HCT116 (cell line): ENCODE results near the gene CHFR. TPM values are rescaled to one million over a fixed set of nuclear protein-coding genes. Genes with fewer than 3 reads are reported as not detected.

Experiments
- ATAC-seq: fragments of 200-7000 bp; cut with Tn5 transposase; 2 replicates; pipeline ENCODE4 v1.9.1; 2020; ENCODE audit warnings: mild to moderate bottlenecking, moderate library complexity
- BruUV-seq: library from RNA; stranded (reverse); fragments of 400-500 nt; replicated peaks from 2 replicates; lab custom pipeline; 2021; lab: Mats Ljungman, UMichigan
- CTCF ChIA-PET: fragments of 300-600 bp; sonication (Branson Sonifier 250); formaldehyde crosslinking; loops from one replicate; lab custom pipeline; 2021; ENCODE audit warnings: antibody characterized with exemption; lab: Charles Lee
- POLR2A ChIA-PET: fragments of 300-600, 350-600 bp; sonication (Branson Sonifier 250); formaldehyde crosslinking; loops from one replicate; lab custom pipeline; 2021; ENCODE audit warnings: antibody characterized with exemption; lab: Charles Lee
- RAD21 ChIA-PET, 2 experiments: fragments of 300-600 bp; sonication (Branson Sonifier 250); formaldehyde crosslinking; loops; one replicate each; lab custom pipeline; 2023; ENCODE audit warnings: low total read pairs in 2 of 2; ENCODE audit not compliant: uncharacterized antibody in 2 of 2, unreplicated experiment in 2 of 2, low non-redundant PET in 1 of 2; lab: Charles Lee
- DNase-seq: peaks from one replicate; pipeline ENCODE4 v3.0.0-alpha.2; 2010; ENCODE audit warnings: low read depth, low spot score
- H2AFZ ChIP-seq: fragments of 200-600 bp; shearing (Covaris generic), sonication (generic); 2 replicates; pipeline ENCODE4 v1.6.1; 2017; ENCODE audit warnings: low read depth, mixed run types, mixed read lengths, antibody characterized with exemption, low read length; ENCODE audit not compliant: poor library complexity, severe bottlenecking
- H3K27ac ChIP-seq: 2 replicates; pipeline ENCODE4 v1.5.1; 2012; ENCODE audit warnings: low read depth, low read length
- H3K27me3 ChIP-seq: fragments of 200-600 bp; sonication (generic); 2 replicates; pipeline ENCODE4 v1.6.1; 2016; ENCODE audit warnings: mixed run types, low read length, mixed read lengths; ENCODE audit not compliant: insufficient read depth
- H3K36me3 ChIP-seq, 2 experiments: fragments of 200-500 bp in 1 of 2; fragments of 200-600 bp in 1 of 2; sonication (Bioruptor generic) in 1 of 2; sonication (generic) in 1 of 2; 2 replicates each; pipeline versions ENCODE4 v1.5.1 to v1.6.1; 2014 to 2016; ENCODE audit warnings: low read length in 2 of 2, inconsistent platforms in 1 of 2, mixed read lengths in 1 of 2, mixed run types in 1 of 2; ENCODE audit not compliant: insufficient read depth in 2 of 2, control insufficient read depth in 1 of 2
- H3K4me1 ChIP-seq, 2 experiments: fragments of 200-600 bp in 1 of 2; sonication (generic) in 1 of 2; 2 replicates each; pipeline versions ENCODE4 v1.5.1 to v1.6.1; 2012 to 2017; ENCODE audit warnings: low read length in 2 of 2, inconsistent platforms in 1 of 2, mild to moderate bottlenecking in 1 of 2, mixed read lengths in 1 of 2, mixed run types in 1 of 2, moderate library complexity in 1 of 2; ENCODE audit not compliant: insufficient read depth in 2 of 2, control insufficient read depth in 1 of 2
- H3K4me2 ChIP-seq: fragments of 200-600 bp; sonication (generic); 2 replicates; pipeline ENCODE4 v1.6.1; 2017; ENCODE audit warnings: mixed run types, low read length, mixed read lengths
- H3K4me3 ChIP-seq, 2 experiments: fragments of 200-600 bp in 1 of 2; sonication (generic) in 1 of 2; replicated peaks in 1 of 2; 2 replicates each; pipeline ENCODE4 v1.5.1; 2011 to 2016; ENCODE audit warnings: low read length in 2 of 2, control low read depth in 1 of 2, low read depth in 1 of 2, mild to moderate bottlenecking in 1 of 2, mixed read lengths in 1 of 2, mixed run types in 1 of 2
- H3K79me2 ChIP-seq: fragments of 200-600 bp; sonication (generic); 2 replicates; pipeline ENCODE4 v1.6.1; 2017; ENCODE audit warnings: mild to moderate bottlenecking, mixed run types, low read length, moderate library complexity, mixed read lengths; ENCODE audit not compliant: insufficient read depth
- H3K9ac ChIP-seq: fragments of 200-600 bp; sonication (generic); 2 replicates; pipeline ENCODE4 v1.6.1; 2016; ENCODE audit warnings: low read length, mixed read lengths
- H3K9me2 ChIP-seq: fragments of 200-600 bp; sonication (generic), shearing (Covaris generic); 2 replicates; pipeline ENCODE4 v1.6.1; 2017; ENCODE audit warnings: mixed run types, mild to moderate bottlenecking, moderate library complexity; ENCODE audit not compliant: insufficient read depth
- H3K9me3 ChIP-seq, 2 experiments: fragments of 200-500 bp in 1 of 2; fragments of 200-600 bp in 1 of 2; sonication (Bioruptor generic) in 1 of 2; sonication (generic) in 1 of 2; 2 replicates each; pipeline ENCODE4 v1.6.1; 2014 to 2017; ENCODE audit warnings: low read length in 2 of 2, mixed read lengths in 2 of 2, inconsistent platforms in 1 of 2, low read depth in 1 of 2, mild to moderate bottlenecking in 1 of 2, mixed run types in 1 of 2, moderate library complexity in 1 of 2; ENCODE audit not compliant: control insufficient read depth in 1 of 2, insufficient read depth in 1 of 2
- H4K20me1 ChIP-seq: fragments of 200-600 bp; sonication (generic), shearing (Covaris generic); 2 replicates; pipeline ENCODE4 v1.6.1; 2017; ENCODE audit warnings: mixed run types, mild to moderate bottlenecking, moderate library complexity; ENCODE audit not compliant: insufficient read depth
- CBX3 ChIP-seq: IDR thresholded peaks from 2 replicates; pipeline ENCODE4 v1.6.1; 2012; ENCODE audit warnings: low read depth
- ELF1 ChIP-seq: IDR thresholded peaks from 2 replicates; pipeline ENCODE4 v1.6.1; 2012; ENCODE audit warnings: low read depth, borderline replicate concordance
- EZH2 ChIP-seq: fragments of 200-600 bp; sonication (generic); IDR thresholded peaks from 2 replicates; pipeline ENCODE4 v1.6.1; 2017; ENCODE audit warnings: antibody characterized with exemption, mixed run types
- EZH2phosphoT487 ChIP-seq: fragments of 200-600 bp; IDR thresholded peaks from 2 replicates; pipeline ENCODE4 v1.6.1; 2018; ENCODE audit warnings: antibody characterized with exemption, borderline replicate concordance
- POLR2A ChIP-seq: IDR thresholded peaks from 2 replicates; pipeline ENCODE4 v1.7.0; 2011; ENCODE audit warnings: borderline replicate concordance; ENCODE audit not compliant: insufficient read depth, insufficient read length; ENCODE audit errors: extremely low read depth
- POLR2AphosphoS5 ChIP-seq: IDR thresholded peaks from 2 replicates; pipeline ENCODE4 v1.6.1; 2011; ENCODE audit warnings: mild to moderate bottlenecking, low read depth, low read length, moderate library complexity
- SIN3A ChIP-seq: IDR thresholded peaks from 2 replicates; pipeline ENCODE4 v1.6.1; 2012; ENCODE audit warnings: low read depth
- SP1 ChIP-seq: IDR thresholded peaks from 2 replicates; pipeline ENCODE4 v1.6.1; 2012; ENCODE audit warnings: low read depth
- ZFX ChIP-seq: fragments of 450-650 bp; IDR thresholded peaks from 2 replicates; pipeline ENCODE4 v1.6.1; 2017
- ZNF274 ChIP-seq: fragments of 200-500 bp; sonication (Bioruptor generic); IDR thresholded peaks from 2 replicates; pipeline ENCODE4 v1.6.1; 2014; ENCODE audit warnings: mild to moderate bottlenecking, low read depth, low read length, inconsistent platforms
- intact Hi-C: fragments of 100-400 bp; cut with micrococcal nuclease; formaldehyde crosslinking; loops from 2 replicates; pipeline ENCODE4 v1.10.0; 2022
- total RNA-seq: library from RNA; stranded (reverse); gene quantifications from one replicate; pipeline ENCODE4 v1.2.1, GENCODE V29; 2021; ENCODE audit not compliant: unreplicated experiment
- TF ChIP-seq, protein P1 (sequence below): IDR thresholded peaks from 2 replicates; pipeline ENCODE4 v1.6.1; 2012; ENCODE audit warnings: low read depth
- TF ChIP-seq, protein P2 (sequence below): IDR thresholded peaks from 2 replicates; pipeline ENCODE4 v1.6.1; 2011; ENCODE audit warnings: mild to moderate bottlenecking, low read length, moderate library complexity; ENCODE audit not compliant: insufficient replicate concordance; ENCODE audit errors: extremely low read depth

CHFR gene
- total RNA-seq, 1 experiment from 2014 or later: 0.39 TPM

DNA sequence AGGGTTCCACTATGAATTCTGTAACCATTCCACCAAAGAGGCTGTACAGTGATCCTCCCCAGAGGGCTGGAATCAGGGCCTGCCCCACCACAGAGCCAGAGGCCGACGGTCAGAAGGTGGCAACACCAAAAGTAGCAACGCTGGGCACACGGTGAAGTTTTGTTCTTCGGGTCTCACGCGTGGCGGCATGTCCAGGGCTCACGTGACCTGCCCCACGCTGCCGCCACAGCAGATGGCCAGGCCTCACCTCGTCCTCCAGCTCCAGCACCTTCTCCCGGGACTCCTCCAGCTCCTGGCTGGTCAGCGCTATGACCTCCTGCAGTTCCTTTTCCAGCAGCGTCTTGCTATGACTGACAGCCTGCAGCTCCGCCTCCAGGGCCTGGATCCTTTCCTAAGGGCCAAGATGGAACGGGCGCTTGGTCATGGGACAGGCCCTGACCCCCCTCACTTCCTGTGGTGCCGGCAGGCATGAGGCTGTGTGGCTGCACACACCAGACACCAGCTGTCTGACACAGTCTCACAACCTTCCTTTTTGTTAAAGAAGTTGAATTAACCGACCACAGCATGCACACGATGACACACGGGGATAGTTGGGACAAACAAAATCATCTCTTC lies 103.4 kb downstream of the CHFR start:
- TF ChIP-seq SIN3A (no peak), ELF1 (no peak), CBX3 (no peak), EZH2phosphoT487 (no peak), POLR2AphosphoS5 (no peak), ZNF274 (no peak), SP1 (no peak), ZFX (no peak), EZH2 (no peak), POLR2A (no peak)
- TF ChIP-seq, protein P1, sequence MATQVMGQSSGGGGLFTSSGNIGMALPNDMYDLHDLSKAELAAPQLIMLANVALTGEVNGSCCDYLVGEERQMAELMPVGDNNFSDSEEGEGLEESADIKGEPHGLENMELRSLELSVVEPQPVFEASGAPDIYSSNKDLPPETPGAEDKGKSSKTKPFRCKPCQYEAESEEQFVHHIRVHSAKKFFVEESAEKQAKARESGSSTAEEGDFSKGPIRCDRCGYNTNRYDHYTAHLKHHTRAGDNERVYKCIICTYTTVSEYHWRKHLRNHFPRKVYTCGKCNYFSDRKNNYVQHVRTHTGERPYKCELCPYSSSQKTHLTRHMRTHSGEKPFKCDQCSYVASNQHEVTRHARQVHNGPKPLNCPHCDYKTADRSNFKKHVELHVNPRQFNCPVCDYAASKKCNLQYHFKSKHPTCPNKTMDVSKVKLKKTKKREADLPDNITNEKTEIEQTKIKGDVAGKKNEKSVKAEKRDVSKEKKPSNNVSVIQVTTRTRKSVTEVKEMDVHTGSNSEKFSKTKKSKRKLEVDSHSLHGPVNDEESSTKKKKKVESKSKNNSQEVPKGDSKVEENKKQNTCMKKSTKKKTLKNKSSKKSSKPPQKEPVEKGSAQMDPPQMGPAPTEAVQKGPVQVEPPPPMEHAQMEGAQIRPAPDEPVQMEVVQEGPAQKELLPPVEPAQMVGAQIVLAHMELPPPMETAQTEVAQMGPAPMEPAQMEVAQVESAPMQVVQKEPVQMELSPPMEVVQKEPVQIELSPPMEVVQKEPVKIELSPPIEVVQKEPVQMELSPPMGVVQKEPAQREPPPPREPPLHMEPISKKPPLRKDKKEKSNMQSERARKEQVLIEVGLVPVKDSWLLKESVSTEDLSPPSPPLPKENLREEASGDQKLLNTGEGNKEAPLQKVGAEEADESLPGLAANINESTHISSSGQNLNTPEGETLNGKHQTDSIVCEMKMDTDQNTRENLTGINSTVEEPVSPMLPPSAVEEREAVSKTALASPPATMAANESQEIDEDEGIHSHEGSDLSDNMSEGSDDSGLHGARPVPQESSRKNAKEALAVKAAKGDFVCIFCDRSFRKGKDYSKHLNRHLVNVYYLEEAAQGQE: no peak
- TF ChIP-seq, protein P2, sequence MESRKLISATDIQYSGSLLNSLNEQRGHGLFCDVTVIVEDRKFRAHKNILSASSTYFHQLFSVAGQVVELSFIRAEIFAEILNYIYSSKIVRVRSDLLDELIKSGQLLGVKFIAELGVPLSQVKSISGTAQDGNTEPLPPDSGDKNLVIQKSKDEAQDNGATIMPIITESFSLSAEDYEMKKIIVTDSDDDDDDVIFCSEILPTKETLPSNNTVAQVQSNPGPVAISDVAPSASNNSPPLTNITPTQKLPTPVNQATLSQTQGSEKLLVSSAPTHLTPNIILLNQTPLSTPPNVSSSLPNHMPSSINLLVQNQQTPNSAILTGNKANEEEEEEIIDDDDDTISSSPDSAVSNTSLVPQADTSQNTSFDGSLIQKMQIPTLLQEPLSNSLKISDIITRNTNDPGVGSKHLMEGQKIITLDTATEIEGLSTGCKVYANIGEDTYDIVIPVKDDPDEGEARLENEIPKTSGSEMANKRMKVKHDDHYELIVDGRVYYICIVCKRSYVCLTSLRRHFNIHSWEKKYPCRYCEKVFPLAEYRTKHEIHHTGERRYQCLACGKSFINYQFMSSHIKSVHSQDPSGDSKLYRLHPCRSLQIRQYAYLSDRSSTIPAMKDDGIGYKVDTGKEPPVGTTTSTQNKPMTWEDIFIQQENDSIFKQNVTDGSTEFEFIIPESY: no peak
- Histone ChIP-seq H3K4me2 (no peak overlapping the region), H3K79me2 (no peaks in the 10 kb centered on the region), H3K27me3 (no peaks in the 10 kb centered on the region), H3K36me3 (peaks cover 7 to 16% of the 10 kb centered on the region in 2 experiments; a peak in 3 of 4 replicates), H3K9ac (no peak overlapping the region), H3K27ac (no peak overlapping the region), H3K4me3 (no peak overlapping the region), H3K9me2 (no peaks in the 10 kb centered on the region), H4K20me1 (no peaks in the 10 kb centered on the region), H3K9me3 (no peaks in the 10 kb centered on the region), H2AFZ (no peak overlapping the region), H3K4me1 (no peaks in the 10 kb centered on the region)
- POLR2A ChIA-PET: no interaction called here
- ATAC-seq (no peak), DNase-seq (no peak)
- RAD21 ChIA-PET: no interaction called here
- intact Hi-C loops: no loop called here
- CTCF ChIA-PET: no interaction called here
- no TSS peak for BruUV-seq

Other genes with a start within 250 kb of the CHFR start
- gene POLE, start 200.3 kb downstream of the CHFR start, total RNA-seq: 128 TPM
- gene PXMP2, start 200.0 kb downstream of the CHFR start, total RNA-seq: 30.9 TPM
- gene PGAM5, start 176.8 kb downstream of the CHFR start, total RNA-seq: 98.3 TPM
- 68.8 TPM for gene ANKLE2, start 125.8 kb downstream of the CHFR start, total RNA-seq
- gene GOLGA3, start 58.7 kb downstream of the CHFR start, total RNA-seq: 35.1 TPM
- gene ZNF605, start 68.7 kb upstream of the CHFR start, total RNA-seq: 0.02 TPM
- 4.4 TPM for gene ZNF26, start 98.8 kb upstream of the CHFR start, total RNA-seq
- gene ZNF84, start 149.9 kb upstream of the CHFR start, total RNA-seq: 9.8 TPM
- not detected for gene ZNF140, start 193.3 kb upstream of the CHFR start, total RNA-seq
- 0.02 TPM for gene ZNF891, start 242.7 kb upstream of the CHFR start, total RNA-seq
- not detected for gene ZNF10, start 243.0 kb upstream of the CHFR start, total RNA-seq